H1 (cell line): ENCODE measurements around the gene PRCP. TPM values are rescaled to one million over a fixed set of nuclear protein-coding genes. Genes with fewer than 3 reads are reported as not detected.

Source experiments
- FOSL1 ChIP-seq: IDR thresholded peaks from 2 replicates; pipeline ENCODE4 v1.6.1; 2011; ENCODE audit warnings: mild to moderate bottlenecking, low read depth, low read length, moderate library complexity; ENCODE audit not compliant: insufficient read depth
- RAD21 ChIP-seq, 2 experiments: IDR thresholded peaks in 1 of 2; conservative IDR thresholded peaks in 1 of 2; 2 replicates each; pipeline ENCODE4 v1.6.1; 2011; ENCODE audit warnings: low read depth in 2 of 2, low read length in 2 of 2, improper control_type of control experiment in 1 of 2, inconsistent platforms in 1 of 2, mild to moderate bottlenecking in 1 of 2, moderate library complexity in 1 of 2
- polyA plus RNA-seq, 7 experiments: library from polyadenylated mRNA; depleted of rRNA in 3 of 7; stranded (reverse) in 5 of 7; unstranded in 2 of 7; fragments of >200 nt in 5 of 7; fragments of 200-250 nt in 2 of 7; gene quantifications; 1 replicate in 5 of 7; 2 replicates in 1 of 7; 4 replicates in 1 of 7; pipeline versions ENCODE4 v1.2.1 to v1.2.3, GENCODE V29; 2011 to 2013; ENCODE audit warnings: missing spikeins in 2 of 7, mixed read lengths in 2 of 7
- total RNA-seq: library from RNA; stranded (reverse); fragmentation: NEBNext Ultra II Directional; extraction: Animal tissue kit (Norgen Biotek cat#: 25700); gene quantifications from 2 replicates; pipeline ENCODE4 v1.2.1, GENCODE V29; 2021
- TF ChIP-seq, protein P1 (sequence below): IDR thresholded peaks from 2 replicates; pipeline ENCODE4 v1.6.1; 2011; ENCODE audit warnings: low read depth, mild to moderate bottlenecking, low read length; ENCODE audit not compliant: insufficient read depth
- TF ChIP-seq, protein P2 (sequence below): IDR thresholded peaks from 2 replicates; pipeline ENCODE4 v1.6.1; 2012; ENCODE audit warnings: inconsistent platforms

The PRCP gene
- total and polyA plus RNA-seq, 2 of the 8 experiments (the other 6 are each of a cell fraction or from before 2014, with no cell fraction given), result 63.8 to 84.4 TPM

DNA sequence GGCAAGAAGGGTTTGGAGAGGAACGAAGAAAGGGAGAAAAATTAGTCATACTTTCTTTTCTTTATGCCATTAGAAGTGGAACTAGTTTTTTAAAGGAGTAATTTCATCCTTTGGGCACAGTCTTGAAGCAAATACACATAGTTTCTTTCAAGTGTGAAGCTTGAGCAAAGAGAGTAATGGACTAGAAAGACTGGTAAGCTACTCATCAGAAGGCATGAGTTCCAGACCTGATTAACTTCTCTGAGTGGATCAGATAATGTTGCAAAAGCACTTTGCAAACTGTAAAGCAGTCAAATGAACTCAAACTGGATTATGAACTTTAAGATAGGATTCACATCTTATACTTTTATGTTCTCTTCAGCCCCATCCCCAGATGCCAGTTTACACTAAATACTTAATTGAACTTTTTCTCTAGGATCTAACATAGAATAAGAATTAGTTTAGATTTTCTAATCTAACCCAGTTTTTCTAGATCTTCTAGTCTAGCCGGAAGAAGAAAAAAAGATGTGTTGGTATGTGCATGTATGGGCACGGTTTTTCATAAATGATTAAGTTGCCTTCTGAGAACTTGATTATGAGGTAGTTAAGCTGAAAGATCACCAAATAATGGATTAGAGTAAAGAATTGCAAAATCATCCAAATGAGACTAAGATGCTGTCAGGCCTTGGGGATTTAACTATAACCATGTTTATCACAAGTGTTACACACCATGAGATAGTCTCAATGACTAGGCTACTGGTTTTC, 3.8 kb upstream of the PRCP start (continued):
- TF ChIP-seq, protein P1, sequence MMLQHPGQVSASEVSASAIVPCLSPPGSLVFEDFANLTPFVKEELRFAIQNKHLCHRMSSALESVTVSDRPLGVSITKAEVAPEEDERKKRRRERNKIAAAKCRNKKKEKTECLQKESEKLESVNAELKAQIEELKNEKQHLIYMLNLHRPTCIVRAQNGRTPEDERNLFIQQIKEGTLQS, result no peak
- TF ChIP-seq FOSL1 (no peak), RAD21 (IDR thresholded peaks at IDR 0.05 in 1 of 2, conservative IDR thresholded peaks at IDR 0.05 in 1 of 2; ENCODE audit: low read depth in 2 of 2, low read length in 2 of 2) (no peak)
- TF ChIP-seq, protein P2, sequence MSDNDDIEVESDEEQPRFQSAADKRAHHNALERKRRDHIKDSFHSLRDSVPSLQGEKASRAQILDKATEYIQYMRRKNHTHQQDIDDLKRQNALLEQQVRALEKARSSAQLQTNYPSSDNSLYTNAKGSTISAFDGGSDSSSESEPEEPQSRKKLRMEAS, result no peak
